ENCODE measurements around the gene TSPAN16.

The TSPAN16 gene

GRCh38 chr19:11295665-11296245, at the start of gene TSPAN16:
TSS of gene TSPAN16 (plus strand) at chr19:11296160. CDS start at chr19:11296298, 138 bp downstream.
- no peak for FAIRE-seq

- FAIRE-seq: no peak
These were observed 49.0 kb upstream of the TSPAN16 start for GRCh38 chr19:11246941-11247340.

GRCh38 chr19:11247391-11247790, 48.6 kb upstream of the TSPAN16 start:
- FAIRE-seq: no peak

GRCh38 chr19:11247934-11248333, 48.0 kb upstream of the TSPAN16 start:
- no peak for FAIRE-seq

GRCh38 chr19:11248852-11249251, 47.1 kb upstream of the TSPAN16 start:
- FAIRE-seq: no peak

- FAIRE-seq: no peak
These were observed 44.7 kb upstream of the TSPAN16 start for GRCh38 chr19:11251217-11251616.

- FAIRE-seq: no peak
These were observed 44.2 kb upstream of the TSPAN16 start for GRCh38 chr19:11251650-11252314.

GRCh38 chr19:11252665-11253355, 43.1 kb upstream of the TSPAN16 start:
- FAIRE-seq: no peak

- no peak for FAIRE-seq
These were observed 41.3 kb upstream of the TSPAN16 start for GRCh38 chr19:11254666-11255065.

GRCh38 chr19:11256189-11256588, 39.8 kb upstream of the TSPAN16 start:
- FAIRE-seq: no peak

GRCh38 chr19:11257846-11258380, 38.0 kb upstream of the TSPAN16 start:
- FAIRE-seq: no peak

GRCh38 chr19:11260996-11261395, 35.0 kb upstream of the TSPAN16 start:
- no peak for FAIRE-seq

- FAIRE-seq: no peak
These were observed 34.5 kb upstream of the TSPAN16 start for GRCh38 chr19:11261431-11261970.

- no peak for FAIRE-seq
These were observed 33.8 kb upstream of the TSPAN16 start, which contains the start of gene DOCK6 for GRCh38 chr19:11261971-11262839. TSS of gene DOCK6 (minus strand) at chr19:11262524. CDS start at chr19:11262440, 84 bp downstream.

- no peak for FAIRE-seq
These were observed 32.2 kb upstream of the TSPAN16 start for GRCh38 chr19:11263726-11264125.

- FAIRE-seq: no peak
These were observed 31.3 kb upstream of the TSPAN16 start for GRCh38 chr19:11264452-11265176.

GRCh38 chr19:11265177-11265784, 30.7 kb upstream of the TSPAN16 start:
- no peak for FAIRE-seq

- no peak for FAIRE-seq
These were observed 30.1 kb upstream of the TSPAN16 start for GRCh38 chr19:11265785-11266236.

- FAIRE-seq: no peak
These were observed 28.5 kb upstream of the TSPAN16 start for GRCh38 chr19:11267316-11268085.

GRCh38 chr19:11268783-11269267, 27.1 kb upstream of the TSPAN16 start:
- no peak for FAIRE-seq

Measured in colon (tissue), 2 donors.